Skeletal muscle tissue (tissue), 4 donors: ENCODE results near the gene PRKAR2A. TPM values are rescaled to one million over a fixed set of nuclear protein-coding genes. Genes with fewer than 3 reads are reported as not detected.
A peak's percentile ranks its signal among the peaks of the same experiment; 100 is the strongest.
"Not testable (repeated sequence)": the region's sequence is repeated elsewhere in the genome, so short reads cannot be mapped to it uniquely, and the experiment has no call there.

ENCODE experiments used
- H3K27ac ChIP-seq: one replicate; pipeline ENCODE4 v1.7.0; 2013; ENCODE audit warnings: mild to moderate bottlenecking, low read depth, low read length, inconsistent platforms
- H3K27me3 ChIP-seq, 3 donors: one replicate each; pipeline ENCODE4 v1.7.0; 2013; ENCODE audit warnings: low read length in 3 of 3; ENCODE audit not compliant: control insufficient read depth in 3 of 3, insufficient read depth in 3 of 3
- H3K36me3 ChIP-seq, 3 donors: one replicate each; pipeline ENCODE4 v1.7.0; 2013; ENCODE audit warnings: low read length in 3 of 3; ENCODE audit not compliant: control insufficient read depth in 3 of 3, insufficient read depth in 3 of 3
- H3K4me1 ChIP-seq, 3 donors: one replicate each; pipeline ENCODE4 v1.7.0; 2013; ENCODE audit warnings: low read length in 3 of 3, mild to moderate bottlenecking in 3 of 3; ENCODE audit not compliant: control insufficient read depth in 3 of 3, insufficient read depth in 3 of 3
- H3K4me3 ChIP-seq, 3 donors: one replicate each; pipeline ENCODE4 v1.7.0; 2013; ENCODE audit warnings: low read length in 3 of 3
- H3K9ac ChIP-seq, 3 donors: one replicate each; pipeline ENCODE4 v1.7.0; 2013; ENCODE audit warnings: low read length in 3 of 3, mild to moderate bottlenecking in 3 of 3, moderate library complexity in 2 of 3, low read depth in 1 of 3
- H3K9me3 ChIP-seq, 3 donors: one replicate each; pipeline ENCODE4 v1.7.0; 2013; ENCODE audit warnings: low read length in 3 of 3; ENCODE audit not compliant: control insufficient read depth in 3 of 3
- total RNA-seq: library from RNA; depleted of rRNA; stranded (reverse); fragments of >200 nt; gene quantifications from one replicate; pipeline ENCODE4 v1.2.3, GENCODE V29; 2014
- donor health status: Osteomylitis.

PRKAR2A gene
- total RNA-seq, 1 donor from 2014 or later = 26.6 TPM

DNA sequence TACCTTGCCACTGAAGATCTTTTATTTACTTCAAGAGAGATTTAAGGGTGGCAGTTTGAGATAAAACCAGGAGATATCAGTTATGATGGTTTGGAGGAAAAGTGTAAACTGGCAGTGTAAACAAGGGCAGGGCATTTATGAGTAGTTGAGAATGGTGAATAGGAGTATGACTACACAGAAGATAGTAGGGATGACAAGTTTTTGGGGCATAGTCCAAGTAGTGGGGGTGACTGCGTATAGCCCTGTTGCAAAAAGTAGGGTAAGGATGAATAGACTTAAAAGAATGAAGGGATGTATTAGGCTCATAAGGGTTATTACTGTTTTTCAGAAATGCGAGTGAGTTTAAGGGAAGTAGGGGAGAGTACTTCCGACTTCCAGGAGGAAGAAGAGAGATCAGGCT lies 124.4 kb downstream of the PRKAR2A start:
- not testable (repeated sequence) for H3K9ac ChIP-seq, H3K36me3 ChIP-seq, H3K4me3 ChIP-seq, H3K4me1 ChIP-seq, H3K27ac ChIP-seq, H3K27me3 ChIP-seq, H3K9me3 ChIP-seq

DNA sequence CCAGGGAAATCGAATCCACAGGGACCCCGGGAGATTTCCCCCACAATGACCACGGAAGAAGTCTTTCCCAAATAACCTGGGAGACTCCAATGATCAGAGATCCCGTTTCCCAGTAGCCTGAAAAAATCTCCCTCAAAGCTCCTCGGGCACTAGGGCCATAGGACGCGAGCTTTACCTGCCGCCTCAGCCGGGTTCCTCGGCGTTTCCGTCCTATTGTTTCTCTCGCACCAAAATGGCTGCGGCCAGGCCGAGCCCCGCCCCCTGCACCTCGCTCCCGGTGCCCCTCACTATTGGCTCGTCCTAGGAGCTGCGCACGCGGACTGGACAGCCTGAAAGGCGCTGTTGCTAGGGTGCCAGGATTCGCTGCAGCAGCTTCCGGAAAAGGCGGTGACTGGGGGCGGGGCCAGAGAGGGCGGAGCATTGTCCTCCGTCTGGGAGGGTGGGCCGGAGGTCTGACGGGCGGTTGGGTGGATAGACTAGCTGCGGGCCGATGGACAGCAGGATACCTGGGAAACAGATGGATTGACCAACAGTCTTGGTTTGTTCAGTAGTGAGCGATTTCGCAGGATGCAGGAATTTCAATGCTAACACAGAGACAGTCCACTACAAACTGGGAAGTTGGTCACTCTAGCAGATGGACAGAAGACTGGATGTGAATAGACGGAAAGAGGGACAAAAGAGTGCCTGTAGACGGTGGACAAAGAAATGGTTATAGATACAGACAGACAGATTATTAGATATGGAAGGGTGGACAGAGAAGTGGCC lies 130.5 kb downstream of the PRKAR2A start, which contains the start of gene IP6K2:
Gene IP6K2 (minus strand): TSS at position 240 of the 765 bp plus-strand sequence. CDS start 21,930 bp downstream, outside the sequence.
- peak within 1 kb of the TSS; percentile 93 to 99 (median 95) for H3K4me3 ChIP-seq
- H3K27ac ChIP-seq = peak within 1 kb of the TSS; percentile 89
- H3K9ac ChIP-seq = peak within 1 kb of the TSS; percentile 96 to 99 (median 99)
- H3K9me3 ChIP-seq = no peaks in the 10 kb centered on the region
- peaks cover 16 to 24% (median 18%) of the 10 kb centered on the region in 3 donors for H3K4me1 ChIP-seq
- peaks cover 4 to 9% (median 5%) of the 10 kb centered on the region in 3 donors for H3K36me3 ChIP-seq
- no peaks in the 10 kb centered on the region for H3K27me3 ChIP-seq

DNA sequence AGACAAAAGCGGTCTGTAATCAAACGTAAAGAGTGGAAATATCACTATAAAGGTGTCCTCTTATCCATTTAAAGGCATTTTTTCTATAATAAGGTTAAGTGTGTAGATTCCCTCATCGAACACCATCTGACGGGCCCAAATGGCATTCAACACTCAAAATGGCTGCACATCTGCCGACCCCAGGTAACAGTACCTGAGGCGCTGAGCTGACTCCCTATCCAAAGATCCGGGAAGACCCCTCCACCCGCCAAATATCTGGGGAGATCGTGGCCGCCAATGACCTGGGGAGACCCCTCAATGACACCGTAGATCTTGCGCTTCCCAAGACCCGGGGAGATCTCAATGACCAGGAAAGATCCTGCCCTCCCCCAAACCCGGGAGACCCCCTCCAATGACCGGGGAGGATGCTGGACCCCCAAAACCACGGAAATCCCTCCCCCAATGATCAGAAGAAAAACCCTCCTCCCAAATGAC lies 131.1 kb downstream of the PRKAR2A start:
- H3K36me3 ChIP-seq = peaks cover 4 to 12% (median 5%) of the 10 kb centered on the region in 3 donors
- H3K4me1 ChIP-seq = peaks cover 19 to 26% (median 20%) of the 10 kb centered on the region in 3 donors
- H3K9ac ChIP-seq = peak overlapping the region; percentile 96 to 99 (median 99)
- H3K9me3 ChIP-seq = no peaks in the 10 kb centered on the region
- H3K27me3 ChIP-seq = no peaks in the 10 kb centered on the region
- peak overlapping the region; percentile 93 to 99 (median 95) for H3K4me3 ChIP-seq
- peak overlapping the region; percentile 89 for H3K27ac ChIP-seq

DNA sequence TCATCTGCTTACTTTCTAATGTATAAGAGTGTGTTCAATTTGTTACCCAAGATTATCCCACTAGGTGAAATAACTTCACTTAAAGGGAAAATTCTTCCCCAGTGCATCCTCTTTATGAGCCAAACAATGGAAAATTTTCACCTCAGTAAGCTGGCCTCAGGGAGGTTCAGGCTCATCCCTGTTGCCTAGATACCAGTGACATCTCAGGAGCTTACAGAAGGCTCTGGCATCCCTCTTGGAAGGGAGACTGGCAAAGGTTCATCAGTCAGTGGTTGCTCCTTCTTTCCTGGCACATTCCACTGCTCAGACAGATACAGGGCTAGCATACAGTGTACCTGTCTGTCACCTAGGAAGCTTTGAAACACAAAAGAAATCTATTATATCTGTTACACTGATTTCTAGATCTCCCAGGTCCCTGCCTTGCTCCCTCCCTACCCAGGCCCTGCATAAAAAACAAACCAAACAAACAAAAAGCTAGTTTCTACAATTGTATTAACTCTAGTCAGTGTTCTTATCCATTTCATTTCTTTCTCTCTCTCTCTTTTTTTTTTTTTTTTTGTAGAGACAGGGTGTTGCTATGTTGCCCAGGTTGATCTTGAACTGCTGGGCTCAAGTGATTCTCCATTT lies 132.4 kb downstream of the PRKAR2A start:
- Histone ChIP-seq H3K27ac (no peak overlapping the region), H3K4me1 (peaks cover 19 to 27% (median 20%) of the 10 kb centered on the region in 3 donors), H3K4me3 (no peak overlapping the region), H3K9me3 (no peaks in the 10 kb centered on the region), H3K36me3 (peaks cover 9 to 20% (median 12%) of the 10 kb centered on the region in 3 donors), H3K27me3 (no peaks in the 10 kb centered on the region), H3K9ac (peak overlapping the region in 1 of 3 donors; percentile 63)

DNA sequence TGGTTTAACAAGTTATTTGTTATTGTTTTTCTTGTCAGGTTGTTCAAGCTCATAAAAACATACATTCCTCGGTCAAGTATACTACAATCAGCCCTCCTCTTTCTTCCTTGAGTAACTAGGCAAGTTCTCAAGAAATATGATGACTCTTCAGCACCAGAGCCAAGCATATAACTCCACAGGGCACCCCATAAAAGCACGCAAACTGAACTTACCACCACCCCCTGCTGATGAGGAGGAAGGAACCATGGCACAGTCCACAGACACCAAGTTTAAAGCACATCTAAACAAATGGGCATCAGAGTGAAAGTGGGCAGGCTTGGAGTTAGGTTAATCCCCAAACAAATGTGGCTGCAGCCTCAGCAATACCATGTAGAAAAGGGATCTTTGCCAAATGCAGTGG lies 135.9 kb downstream of the PRKAR2A start:
- H3K27ac ChIP-seq = no peak overlapping the region
- H3K27me3 ChIP-seq = no peaks in the 10 kb centered on the region
- H3K9ac ChIP-seq = no peak overlapping the region
- peaks cover 9 to 23% (median 22%) of the 10 kb centered on the region in 3 donors for H3K36me3 ChIP-seq
- H3K4me3 ChIP-seq = no peak overlapping the region
- H3K9me3 ChIP-seq = no peaks in the 10 kb centered on the region
- peaks cover 29 to 36% (median 32%) of the 10 kb centered on the region in 3 donors for H3K4me1 ChIP-seq

DNA sequence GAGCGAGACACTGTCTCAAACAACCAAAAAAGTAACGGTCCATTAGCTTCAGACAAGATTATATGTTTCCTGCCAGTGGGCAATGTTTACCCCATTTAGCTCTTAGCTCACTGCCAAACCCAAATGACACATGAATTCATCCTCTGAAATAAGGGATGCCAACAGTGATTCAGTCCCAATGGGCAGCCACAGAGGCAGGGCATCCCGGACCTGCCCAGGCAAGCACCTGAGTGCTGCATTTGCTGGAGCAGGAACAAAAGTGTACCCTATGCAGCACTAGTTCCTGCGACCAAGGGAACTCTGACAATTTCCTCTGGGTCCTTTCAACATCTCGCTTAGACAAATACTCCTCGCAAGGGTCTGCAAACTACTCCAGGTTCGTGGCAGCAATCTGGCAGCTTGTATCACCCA lies 138.6 kb downstream of the PRKAR2A start:
- H3K9ac ChIP-seq = no peak overlapping the region
- H3K4me1 ChIP-seq = peaks cover 18 to 22% (median 20%) of the 10 kb centered on the region in 3 donors

DNA sequence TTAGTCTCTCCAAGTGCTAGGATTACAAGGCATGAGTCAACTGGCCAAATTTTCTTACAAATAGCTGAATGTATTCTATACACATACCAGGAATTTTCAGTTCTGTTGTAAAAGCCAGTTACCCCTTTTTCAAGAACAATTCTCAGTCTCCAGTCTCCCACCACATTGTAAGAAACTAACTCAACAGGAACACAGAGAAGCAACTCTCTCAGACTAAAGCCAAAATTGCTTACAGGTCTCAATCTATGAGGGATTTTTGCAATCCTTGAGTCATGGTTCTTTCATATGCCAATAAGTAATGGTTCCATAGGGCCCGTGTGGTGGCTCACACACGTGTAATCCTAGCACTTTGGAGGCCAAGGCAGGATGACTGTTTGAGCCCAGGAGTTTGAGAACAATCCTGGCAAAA lies 139.2 kb downstream of the PRKAR2A start:
- H3K9me3 ChIP-seq = no peaks in the 10 kb centered on the region
- peaks cover 18 to 21% (median 20%) of the 10 kb centered on the region in 3 donors for H3K4me1 ChIP-seq
- no peak overlapping the region for H3K4me3 ChIP-seq
- H3K9ac ChIP-seq = no peak overlapping the region
- peaks cover 9 to 23% (median 18%) of the 10 kb centered on the region in 3 donors for H3K36me3 ChIP-seq
- peak overlapping the region; percentile 52 for H3K27ac ChIP-seq
- H3K27me3 ChIP-seq = no peaks in the 10 kb centered on the region

More for the DNA sequence above, 138.6 kb downstream of the PRKAR2A start:
- H3K9me3 ChIP-seq = no peaks in the 10 kb centered on the region
- H3K36me3 ChIP-seq = peaks cover 9 to 23% (median 18%) of the 10 kb centered on the region in 3 donors
- H3K27me3 ChIP-seq = no peaks in the 10 kb centered on the region
- peak overlapping the region; percentile 52 for H3K27ac ChIP-seq
- H3K4me3 ChIP-seq = no peak overlapping the region

DNA sequence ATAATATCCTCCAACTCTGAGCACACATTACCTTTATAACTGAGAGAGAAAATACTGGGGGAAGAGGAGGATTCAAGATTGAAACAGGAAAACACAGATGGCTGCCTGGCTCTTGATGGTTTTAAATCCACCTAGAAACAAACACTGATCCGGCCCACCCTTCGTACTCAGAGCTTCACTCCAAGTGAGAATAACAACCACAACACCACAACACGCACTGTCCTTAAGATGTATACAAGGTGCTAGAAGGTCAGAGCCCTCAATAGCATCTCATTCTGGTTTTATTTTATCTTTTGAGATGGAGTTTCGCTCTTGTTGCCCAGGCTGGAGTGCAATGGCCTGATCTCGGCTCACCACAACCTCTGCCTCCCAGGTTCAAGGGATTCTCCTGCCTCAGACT lies 140.5 kb downstream of the PRKAR2A start:
- Histone ChIP-seq H3K27me3 (no peaks in the 10 kb centered on the region), H3K9ac (no peak overlapping the region), H3K36me3 (peaks cover 4 to 19% (median 13%) of the 10 kb centered on the region in 3 donors), H3K4me3 (no peak overlapping the region), H3K27ac (no peak overlapping the region), H3K4me1 (peaks cover 14 to 16% (median 16%) of the 10 kb centered on the region in 3 donors), H3K9me3 (no peaks in the 10 kb centered on the region)

DNA sequence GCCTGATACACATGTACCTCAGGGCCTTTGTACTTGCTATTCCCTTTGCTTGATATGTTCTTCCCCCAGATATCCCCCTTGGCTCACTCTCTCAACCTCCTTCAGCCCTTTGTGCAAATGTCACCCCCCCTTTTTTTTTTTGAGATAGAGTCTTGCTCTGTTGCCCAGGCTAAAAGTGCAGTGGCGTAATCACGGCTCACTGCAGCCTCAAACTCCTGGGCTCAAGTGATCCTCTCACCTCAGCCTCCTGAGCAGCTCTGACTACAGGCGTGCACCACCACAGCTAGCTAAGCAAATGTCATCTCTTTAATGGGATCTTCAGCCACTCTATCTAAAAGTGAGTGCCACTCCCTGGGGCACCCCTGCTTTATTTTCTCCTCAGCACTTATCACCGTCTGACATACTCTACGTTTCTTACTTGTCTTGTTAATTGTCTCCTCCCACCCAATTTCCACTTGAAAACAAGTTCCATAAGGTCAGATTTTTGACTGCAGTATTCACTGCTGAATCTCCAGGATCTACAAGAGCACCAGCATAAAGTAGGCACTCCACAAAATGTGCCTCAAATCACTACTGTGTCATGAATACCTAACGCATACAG lies 145.3 kb downstream of the PRKAR2A start:
- no peaks in the 10 kb centered on the region for H3K4me1 ChIP-seq
- no peaks in the 10 kb centered on the region for H3K27me3 ChIP-seq
- no peak overlapping the region for H3K4me3 ChIP-seq
- no peak overlapping the region for H3K27ac ChIP-seq
- H3K9ac ChIP-seq = no peak overlapping the region
- no peaks in the 10 kb centered on the region for H3K9me3 ChIP-seq
- H3K36me3 ChIP-seq = peaks cover 2 to 13% (median 9%) of the 10 kb centered on the region in 3 donors
